ENCODE results near the gene AMPH. TPM values are rescaled to one million over a fixed set of nuclear protein-coding genes. Genes with fewer than 3 reads are reported as not detected.

Gene AMPH
- total and polyA plus RNA-seq, 3 experiments from 2014 or later = 0.18 TPM; not detected in 2

DNA sequence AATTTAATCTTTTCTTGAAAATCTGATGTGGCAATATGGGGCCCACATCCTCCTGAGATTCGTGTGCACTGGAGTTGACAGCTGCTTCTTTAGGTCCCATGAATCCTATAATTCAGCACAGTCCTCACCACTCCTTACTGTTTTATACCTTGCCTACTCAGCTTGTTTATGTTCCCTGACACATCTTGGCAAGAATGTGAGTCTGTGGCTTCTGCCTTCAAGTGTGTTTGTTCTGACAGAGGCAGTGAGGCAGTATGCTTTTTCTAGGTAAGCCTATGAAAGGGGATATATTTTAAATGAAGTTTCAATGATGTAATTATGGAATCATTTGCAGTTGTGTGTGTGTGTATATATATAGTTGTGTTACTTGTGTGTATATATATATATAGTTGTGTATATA lies 106.4 kb downstream of the AMPH start:
- ChIA-PET CTCF (no interaction called here), POLR2A (no interaction called here)
- Histone ChIP-seq H3K27me3 (ENCODE audit: insufficient read depth, low read length, poor library complexity, severe bottlenecking) (no peaks in the 10 kb centered on the region), H3K36me3 (ENCODE audit: insufficient read depth, low read length) (no peaks in the 10 kb centered on the region), H3K9me3 (ENCODE audit: low read length) (no peaks in the 10 kb centered on the region), H3K4me3 (ENCODE audit: low read length) (no peak overlapping the region), H3K27ac (ENCODE audit: low read depth, low read length) (no peak overlapping the region), H3K4me1 (ENCODE audit: insufficient read depth, low read length) (no peaks in the 10 kb centered on the region)
- Mint-ChIP-seq H3K27ac (no peak overlapping the region), H3K4me1 (no peaks in the 10 kb centered on the region), H3K4me3 (no peak overlapping the region), H3K36me3 (no peaks in the 10 kb centered on the region), H3K27me3 (peaks cover 5 to 11% of the 10 kb centered on the region in 2 donors), H3K9me3 (no peaks in the 10 kb centered on the region)
- no peak for DNase-seq

DNA sequence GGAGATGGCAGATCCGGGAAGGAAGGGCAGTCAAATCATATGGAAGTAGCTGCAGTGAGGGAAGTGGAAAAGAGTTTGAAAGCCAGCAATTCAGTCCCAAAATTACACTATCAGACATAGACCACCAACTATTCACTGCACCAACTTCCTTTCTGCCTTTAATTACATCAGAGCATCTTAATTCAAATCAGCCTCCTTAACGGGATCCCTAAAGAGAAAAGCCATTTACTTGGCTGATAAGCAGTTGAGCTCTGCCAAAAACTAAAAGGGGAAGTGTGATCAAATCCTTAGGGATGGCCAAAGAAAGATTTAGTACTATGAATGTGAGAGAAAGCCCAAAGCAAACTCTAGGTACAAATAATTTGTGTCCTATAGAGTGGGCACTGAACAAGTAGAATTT lies 110.4 kb downstream of the AMPH start:
- H3K27me3 Mint-ChIP-seq = peaks cover 8 to 19% of the 10 kb centered on the region in 2 donors
- H3K4me3 Mint-ChIP-seq = no peak overlapping the region
- peaks cover 0 to 8% (median 0%) of the 10 kb centered on the region in 3 donors for H3K36me3 Mint-ChIP-seq
- Histone ChIP-seq H3K9me3 (ENCODE audit: low read length) (no peaks in the 10 kb centered on the region), H3K27me3 (ENCODE audit: insufficient read depth, low read length, poor library complexity, severe bottlenecking) (no peaks in the 10 kb centered on the region), H3K4me3 (ENCODE audit: low read length) (no peak overlapping the region), H3K27ac (ENCODE audit: low read depth, low read length) (no peak overlapping the region), H3K4me1 (ENCODE audit: insufficient read depth, low read length) (no peaks in the 10 kb centered on the region), H3K36me3 (ENCODE audit: insufficient read depth, low read length) (no peaks in the 10 kb centered on the region)
- no peak for DNase-seq
- H3K4me1 Mint-ChIP-seq = no peaks in the 10 kb centered on the region
- POLR2A ChIA-PET = no interaction called here
- H3K27ac Mint-ChIP-seq = no peak overlapping the region
- H3K9me3 Mint-ChIP-seq = peaks cover 3 to 13% (median 10%) of the 10 kb centered on the region in 5 donors
- CTCF ChIA-PET = no interaction called here

DNA sequence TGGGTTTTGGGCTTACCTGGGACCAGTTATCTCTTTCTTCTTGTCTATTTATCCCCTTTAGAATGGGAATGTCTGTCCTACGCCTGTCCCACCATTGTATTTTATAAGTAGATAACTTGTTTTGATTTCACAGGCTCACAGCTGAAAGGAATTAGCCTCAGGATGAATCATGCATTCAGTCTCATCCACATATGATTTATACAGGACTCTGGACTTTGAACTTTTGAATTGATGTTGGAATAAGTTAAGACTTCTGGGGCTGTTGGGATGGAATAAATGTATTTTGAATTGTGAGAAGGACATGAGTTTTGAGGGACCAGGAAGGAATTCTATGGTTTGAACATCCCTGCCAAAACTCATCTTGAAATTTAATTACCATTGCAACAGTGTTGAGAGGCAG lies 112.6 kb downstream of the AMPH start:
- Mint-ChIP-seq H3K27ac (no peak overlapping the region), H3K36me3 (peaks cover 0 to 14% (median 0%) of the 10 kb centered on the region in 3 donors), H3K9me3 (peaks cover 6 to 23% (median 20%) of the 10 kb centered on the region in 5 donors), H3K27me3 (peaks cover 13 to 19% of the 10 kb centered on the region in 2 donors), H3K4me3 (no peak overlapping the region), H3K4me1 (no peaks in the 10 kb centered on the region)
- DNase-seq = no peak
- Histone ChIP-seq H3K9me3 (ENCODE audit: low read length) (no peaks in the 10 kb centered on the region), H3K4me1 (ENCODE audit: insufficient read depth, low read length) (no peaks in the 10 kb centered on the region), H3K27me3 (ENCODE audit: insufficient read depth, low read length, poor library complexity, severe bottlenecking) (no peaks in the 10 kb centered on the region), H3K4me3 (ENCODE audit: low read length) (no peak overlapping the region), H3K36me3 (ENCODE audit: insufficient read depth, low read length) (no peaks in the 10 kb centered on the region), H3K27ac (ENCODE audit: low read depth, low read length) (no peak overlapping the region)
- ChIA-PET POLR2A (no interaction called here), CTCF (no interaction called here)

GRCh38 chr7:38512704-38513103 lies 118.5 kb downstream of the AMPH start:
- Mint-ChIP-seq H3K27me3 (peaks cover 7 to 9% of the 10 kb centered on the region in 2 donors), H3K4me3 (no peak overlapping the region), H3K4me1 (no peaks in the 10 kb centered on the region), H3K9me3 (peaks cover 6 to 20% (median 16%) of the 10 kb centered on the region in 5 donors), H3K36me3 (peaks cover 0 to 14% (median 0%) of the 10 kb centered on the region in 3 donors), H3K27ac (no peak overlapping the region)
- Histone ChIP-seq H3K36me3 (ENCODE audit: insufficient read depth, low read length) (no peaks in the 10 kb centered on the region), H3K4me3 (ENCODE audit: low read length) (no peak overlapping the region), H3K9me3 (ENCODE audit: low read length) (no peaks in the 10 kb centered on the region), H3K4me1 (ENCODE audit: insufficient read depth, low read length) (no peaks in the 10 kb centered on the region), H3K27ac (ENCODE audit: low read depth, low read length) (no peak overlapping the region), H3K27me3 (ENCODE audit: insufficient read depth, low read length, poor library complexity, severe bottlenecking) (no peaks in the 10 kb centered on the region)
- DNase-seq = no peak
- CTCF ChIA-PET = no interaction called here
- POLR2A ChIA-PET = no interaction called here

DNA sequence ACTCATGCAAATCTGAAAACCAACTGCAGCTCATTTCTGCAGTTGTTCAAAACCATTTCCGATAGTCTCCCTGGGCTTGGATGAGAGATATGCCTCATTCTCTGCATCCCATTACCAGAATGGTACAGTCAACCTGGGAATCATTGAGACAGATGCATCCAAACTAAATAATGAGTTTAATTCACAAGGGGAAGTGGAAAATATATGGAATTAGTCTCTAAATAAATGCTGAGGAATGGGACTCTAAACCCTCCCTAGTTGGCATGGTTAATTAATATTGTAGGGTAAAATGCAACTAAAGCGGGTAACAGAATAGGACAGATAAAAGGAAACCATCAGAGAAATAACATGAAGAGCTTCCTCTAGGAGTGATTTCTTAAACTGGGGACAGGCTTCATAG lies 118.9 kb downstream of the AMPH start:
- Mint-ChIP-seq H3K9me3 (peaks cover 3 to 20% (median 13%) of the 10 kb centered on the region in 5 donors), H3K27ac (no peak overlapping the region), H3K4me1 (no peaks in the 10 kb centered on the region), H3K27me3 (peaks cover 5 to 8% of the 10 kb centered on the region in 2 donors), H3K4me3 (no peak overlapping the region), H3K36me3 (peaks cover 0 to 12% (median 0%) of the 10 kb centered on the region in 3 donors)
- Histone ChIP-seq H3K9me3 (ENCODE audit: low read length) (no peaks in the 10 kb centered on the region), H3K4me1 (ENCODE audit: insufficient read depth, low read length) (no peaks in the 10 kb centered on the region), H3K27me3 (ENCODE audit: insufficient read depth, low read length, poor library complexity, severe bottlenecking) (no peaks in the 10 kb centered on the region), H3K4me3 (ENCODE audit: low read length) (no peak overlapping the region), H3K36me3 (ENCODE audit: insufficient read depth, low read length) (no peaks in the 10 kb centered on the region), H3K27ac (ENCODE audit: low read depth, low read length) (no peak overlapping the region)
- ChIA-PET CTCF (no interaction called here), POLR2A (no interaction called here)
- DNase-seq = no peak

- no peaks in the 10 kb centered on the region for H3K4me1 Mint-ChIP-seq
- H3K27me3 Mint-ChIP-seq = peaks cover 4 to 10% of the 10 kb centered on the region in 2 donors
- Histone ChIP-seq H3K4me1 (ENCODE audit: insufficient read depth, low read length) (no peaks in the 10 kb centered on the region), H3K27me3 (ENCODE audit: insufficient read depth, low read length, poor library complexity, severe bottlenecking) (no peaks in the 10 kb centered on the region), H3K9me3 (ENCODE audit: low read length) (no peaks in the 10 kb centered on the region), H3K4me3 (ENCODE audit: low read length) (no peak overlapping the region), H3K27ac (ENCODE audit: low read depth, low read length) (no peak overlapping the region), H3K36me3 (ENCODE audit: insufficient read depth, low read length) (no peaks in the 10 kb centered on the region)
- ChIA-PET CTCF (no interaction called here), POLR2A (no interaction called here)
- no peaks in the 10 kb centered on the region for H3K9me3 Mint-ChIP-seq
- no peak overlapping the region for H3K4me3 Mint-ChIP-seq
- DNase-seq = no peak
- no peak overlapping the region for H3K27ac Mint-ChIP-seq
- H3K36me3 Mint-ChIP-seq = no peaks in the 10 kb centered on the region
Observed at GRCh38 chr7:38507384-38507783, 123.8 kb downstream of the AMPH start.

GRCh38 chr7:38506756-38507155 lies 124.4 kb downstream of the AMPH start:
- no peaks in the 10 kb centered on the region for H3K9me3 Mint-ChIP-seq
- no peaks in the 10 kb centered on the region for H3K4me1 Mint-ChIP-seq
- Histone ChIP-seq H3K4me1 (ENCODE audit: insufficient read depth, low read length) (no peaks in the 10 kb centered on the region), H3K9me3 (ENCODE audit: low read length) (no peaks in the 10 kb centered on the region), H3K36me3 (ENCODE audit: insufficient read depth, low read length) (no peaks in the 10 kb centered on the region), H3K4me3 (ENCODE audit: low read length) (no peak overlapping the region), H3K27ac (ENCODE audit: low read depth, low read length) (no peak overlapping the region), H3K27me3 (ENCODE audit: insufficient read depth, low read length, poor library complexity, severe bottlenecking) (no peaks in the 10 kb centered on the region)
- H3K27ac Mint-ChIP-seq = no peak overlapping the region
- DNase-seq = no peak
- peaks cover 4 to 12% of the 10 kb centered on the region in 2 donors for H3K27me3 Mint-ChIP-seq
- ChIA-PET CTCF (no interaction called here), POLR2A (no interaction called here)
- H3K36me3 Mint-ChIP-seq = no peaks in the 10 kb centered on the region
- no peak overlapping the region for H3K4me3 Mint-ChIP-seq

DNA sequence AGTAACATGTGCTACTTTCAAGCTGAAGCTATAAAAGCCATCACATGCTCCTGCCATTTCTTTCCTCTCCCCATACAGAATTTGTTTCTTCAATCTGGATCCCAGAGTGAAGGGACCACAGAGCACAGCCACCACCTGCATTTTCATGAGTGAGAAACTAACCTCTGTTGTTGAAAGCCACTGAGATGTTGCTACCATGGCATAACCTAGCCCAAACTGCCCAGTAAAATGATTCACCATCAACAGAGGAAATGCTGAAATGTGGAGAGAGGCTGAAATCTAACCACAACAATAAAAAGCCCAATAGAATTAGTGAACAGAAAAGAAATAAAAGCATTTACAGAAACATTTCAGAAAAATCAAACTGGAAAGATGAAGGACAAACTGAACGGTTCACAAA lies 125.2 kb downstream of the AMPH start:
- Mint-ChIP-seq H3K4me1 (no peaks in the 10 kb centered on the region), H3K4me3 (no peak overlapping the region), H3K27me3 (peaks cover 4 to 11% of the 10 kb centered on the region in 2 donors), H3K27ac (no peak overlapping the region), H3K9me3 (no peaks in the 10 kb centered on the region), H3K36me3 (no peaks in the 10 kb centered on the region)
- Histone ChIP-seq H3K27ac (ENCODE audit: low read depth, low read length) (no peak overlapping the region), H3K9me3 (ENCODE audit: low read length) (no peaks in the 10 kb centered on the region), H3K36me3 (ENCODE audit: insufficient read depth, low read length) (no peaks in the 10 kb centered on the region), H3K27me3 (ENCODE audit: insufficient read depth, low read length, poor library complexity, severe bottlenecking) (no peaks in the 10 kb centered on the region), H3K4me1 (ENCODE audit: insufficient read depth, low read length) (no peaks in the 10 kb centered on the region), H3K4me3 (ENCODE audit: low read length) (no peak overlapping the region)
- CTCF ChIA-PET = no interaction called here
- POLR2A ChIA-PET = no interaction called here
- no peak for DNase-seq

- Histone ChIP-seq H3K9me3 (ENCODE audit: low read length) (no peaks in the 10 kb centered on the region), H3K4me3 (ENCODE audit: low read length) (no peak overlapping the region), H3K4me1 (ENCODE audit: insufficient read depth, low read length) (no peaks in the 10 kb centered on the region), H3K27ac (ENCODE audit: low read depth, low read length) (no peak overlapping the region), H3K27me3 (ENCODE audit: insufficient read depth, low read length, poor library complexity, severe bottlenecking) (no peaks in the 10 kb centered on the region), H3K36me3 (ENCODE audit: insufficient read depth, low read length) (no peaks in the 10 kb centered on the region)
- Mint-ChIP-seq H3K27ac (no peak overlapping the region), H3K27me3 (peaks cover 5 to 15% of the 10 kb centered on the region in 2 donors), H3K4me3 (no peak overlapping the region), H3K9me3 (no peaks in the 10 kb centered on the region), H3K4me1 (no peaks in the 10 kb centered on the region), H3K36me3 (no peaks in the 10 kb centered on the region)
- DNase-seq = no peak
- POLR2A ChIA-PET = interaction anchor here (0.6 kb wide), 1 partner anchor 250 kb away, joined by 3 read pairs; no protein-coding TSS in a partner anchor
- CTCF ChIA-PET = no interaction called here
Observed at GRCh38 chr7:38504684-38505083, 126.5 kb downstream of the AMPH start.
